ENCODE measurements around the gene FIBCD1. TPM values are rescaled to one million over a fixed set of nuclear protein-coding genes. Genes with fewer than 3 reads are reported as not detected.
"Not testable (repeated sequence)": the region's sequence is repeated elsewhere in the genome, so short reads cannot be mapped to it uniquely, and the experiment has no call there.

The FIBCD1 gene
- total and polyA plus RNA-seq, 2 of the 8 experiments (the other 6 are each of a cell fraction or from before 2014, with no cell fraction given), result 6.1 to 8.8 TPM

- peaks cover 13% of the 10 kb centered on the region; the same call in 1 of the 2 replicates for H3K23me2 ChIP-seq (ENCODE audit: low read depth, low read length)
- H3K4ac ChIP-seq (replicated peaks; ENCODE audit: insufficient read length, low read depth, low read length); H2BK12ac ChIP-seq (ENCODE audit: low read depth, low read length); H3K79me2 ChIP-seq (ENCODE audit: control insufficient read depth in 1 of 2, insufficient read depth in 2 of 2, low read length in 2 of 2); H2AFZ ChIP-seq (ENCODE audit: low read length); H3K36me3 ChIP-seq (ENCODE audit: control insufficient read depth in 2 of 4, insufficient read depth in 4 of 4, low read length in 3 of 4); H3K4me1 ChIP-seq (replicated peaks in 1 of 4; ENCODE audit: control insufficient read depth in 3 of 4, insufficient read depth in 4 of 4, low read length in 3 of 4); H2BK15ac ChIP-seq (ENCODE audit: low read length); H4K5ac ChIP-seq (ENCODE audit: insufficient read length, low read depth, low read length); H3K27me3 ChIP-seq (replicated peaks in 1 of 4; ENCODE audit: control insufficient read depth in 3 of 4, extremely low read depth in 1 of 4, insufficient read depth in 3 of 4, low read length in 3 of 4); H4K20me1 ChIP-seq (replicated peaks in 1 of 2; ENCODE audit: control insufficient read depth in 1 of 2, insufficient read depth in 2 of 2, low read length in 2 of 2); H2BK20ac ChIP-seq (ENCODE audit: low read length); H2BK5ac ChIP-seq (ENCODE audit: low read depth, low read length); POLR2A ChIA-PET (ENCODE audit: partially characterized antibody); FAIRE-seq; H3K4me3 ChIP-seq (ENCODE audit: extremely low read depth in 1 of 4, insufficient read depth in 2 of 4, low read depth in 3 of 4, low read length in 4 of 4); H3K27ac ChIP-seq (ENCODE audit: low read depth, low read length); H3K4me2 ChIP-seq (ENCODE audit: insufficient read depth in 1 of 2, low read depth in 2 of 2, low read length in 2 of 2); H3K18ac ChIP-seq (ENCODE audit: extremely low read depth, low read length); H3K14ac ChIP-seq (ENCODE audit: insufficient read length); H3K23ac ChIP-seq (ENCODE audit: insufficient read length); H2BK120ac ChIP-seq (replicated peaks; ENCODE audit: low read depth, low read length); H4K91ac ChIP-seq (replicated peaks; ENCODE audit: insufficient read length, low read length); H3K9me3 ChIP-seq (ENCODE audit: insufficient read depth in 2 of 2, low read depth in 1 of 2, low read length in 1 of 2); H4K8ac ChIP-seq (ENCODE audit: extremely low read depth, insufficient read depth, low read length); H3K9ac ChIP-seq (replicated peaks in 1 of 4; ENCODE audit: extremely low read depth in 1 of 4, low read depth in 3 of 4, low read length in 3 of 4); H3K79me1 ChIP-seq (ENCODE audit: low read depth, low read length); DNase-seq (ENCODE audit: low read depth in 1 of 2, low spot score in 2 of 2): not testable (repeated sequence)
- WGBS, 2 experiments (ENCODE audit: extremely low coverage in 1 of 2, insufficient coverage in 1 of 2, insufficient read length in 1 of 2, insufficient replicate concordance in 2 of 2, low coverage in 1 of 2, low lambda C conversion rate in 2 of 2, missing lambda C conversion rate in 1 of 2), result 79% methylated on average over 2 of the region's 2 CpGs; no CpG with 5 or more reads in 1 of the 2 experiments
- H2AK5ac ChIP-seq (ENCODE audit: low read depth, low read length), result 0 out of 2 replicates have a peak overlapping the region, but pooled peaks have one; percentile 82
- CTCF ChIA-PET (ENCODE audit: partially characterized antibody), result interaction anchor here (1.0 to 1.7 kb wide), 2 partner anchors 11 to 19 kb away, joined by 3 to 5 read pairs; no protein-coding TSS in a partner anchor
- peak overlapping the region; percentile 95 for H3K56ac ChIP-seq (replicated peaks; ENCODE audit: insufficient read length, low read depth, low read length)
These were observed 15.9 kb upstream of the FIBCD1 start for GRCh38 chr9:130954925-130955324.
